Measurements from ENCODE around the gene RPL41. TPM values are rescaled to one million over a fixed set of nuclear protein-coding genes. Genes with fewer than 3 reads are reported as not detected.
A peak's percentile ranks its signal among the peaks of the same experiment; 100 is the strongest.

Gene RPL41
- total and polyA plus RNA-seq, 9 of the 15 experiments (the other 6 are each of a cell fraction or from before 2014, with no cell fraction given) = 3,403 to 11,276 (median 5,604) TPM

DNA sequence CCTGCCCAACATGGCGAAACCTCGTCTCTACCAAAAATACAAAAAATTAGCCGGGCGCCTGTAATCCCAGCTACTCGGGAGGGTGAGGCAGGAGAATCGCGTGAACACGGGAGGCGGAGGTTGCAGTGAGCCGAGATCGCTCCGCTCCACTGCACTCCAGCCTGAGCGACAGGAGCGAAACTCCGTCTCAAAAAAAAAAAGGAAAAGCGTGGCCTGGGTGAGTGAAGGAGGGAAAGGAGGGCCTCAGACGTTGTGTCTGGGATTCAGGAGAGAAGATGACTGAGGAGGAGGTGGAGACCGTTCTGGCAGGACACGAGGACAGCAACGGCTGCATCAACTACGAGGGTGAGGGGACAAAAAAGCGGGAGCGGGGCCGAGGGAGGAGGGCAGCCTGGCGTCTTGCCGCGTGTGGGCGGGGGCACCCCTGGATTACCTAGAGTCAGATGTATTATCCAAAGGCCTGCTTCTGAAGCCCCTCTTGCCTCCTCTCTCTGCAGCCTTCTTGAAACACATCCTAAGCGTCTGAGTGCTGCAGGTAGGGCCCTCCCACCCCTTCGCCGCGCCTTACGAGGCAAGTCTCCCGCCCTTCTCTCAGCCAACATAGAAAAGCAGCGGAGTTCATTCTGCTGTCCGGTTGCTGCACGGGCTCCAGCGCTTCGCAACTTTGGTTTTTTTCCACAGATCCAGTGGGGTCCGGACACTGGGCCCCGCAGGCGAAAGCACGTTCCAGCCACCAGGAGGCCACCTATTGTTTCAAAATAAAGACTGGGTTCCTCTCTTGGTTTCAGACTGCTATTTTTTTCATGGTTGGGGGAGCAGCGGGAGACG is 41.0 kb downstream of the RPL41 start (continued):
- TF ChIP-seq TGIF2 (CRISPR knock-in tag; IDR thresholded peaks at IDR 0.05) = no peak
- TF ChIP-seq, protein P1, sequence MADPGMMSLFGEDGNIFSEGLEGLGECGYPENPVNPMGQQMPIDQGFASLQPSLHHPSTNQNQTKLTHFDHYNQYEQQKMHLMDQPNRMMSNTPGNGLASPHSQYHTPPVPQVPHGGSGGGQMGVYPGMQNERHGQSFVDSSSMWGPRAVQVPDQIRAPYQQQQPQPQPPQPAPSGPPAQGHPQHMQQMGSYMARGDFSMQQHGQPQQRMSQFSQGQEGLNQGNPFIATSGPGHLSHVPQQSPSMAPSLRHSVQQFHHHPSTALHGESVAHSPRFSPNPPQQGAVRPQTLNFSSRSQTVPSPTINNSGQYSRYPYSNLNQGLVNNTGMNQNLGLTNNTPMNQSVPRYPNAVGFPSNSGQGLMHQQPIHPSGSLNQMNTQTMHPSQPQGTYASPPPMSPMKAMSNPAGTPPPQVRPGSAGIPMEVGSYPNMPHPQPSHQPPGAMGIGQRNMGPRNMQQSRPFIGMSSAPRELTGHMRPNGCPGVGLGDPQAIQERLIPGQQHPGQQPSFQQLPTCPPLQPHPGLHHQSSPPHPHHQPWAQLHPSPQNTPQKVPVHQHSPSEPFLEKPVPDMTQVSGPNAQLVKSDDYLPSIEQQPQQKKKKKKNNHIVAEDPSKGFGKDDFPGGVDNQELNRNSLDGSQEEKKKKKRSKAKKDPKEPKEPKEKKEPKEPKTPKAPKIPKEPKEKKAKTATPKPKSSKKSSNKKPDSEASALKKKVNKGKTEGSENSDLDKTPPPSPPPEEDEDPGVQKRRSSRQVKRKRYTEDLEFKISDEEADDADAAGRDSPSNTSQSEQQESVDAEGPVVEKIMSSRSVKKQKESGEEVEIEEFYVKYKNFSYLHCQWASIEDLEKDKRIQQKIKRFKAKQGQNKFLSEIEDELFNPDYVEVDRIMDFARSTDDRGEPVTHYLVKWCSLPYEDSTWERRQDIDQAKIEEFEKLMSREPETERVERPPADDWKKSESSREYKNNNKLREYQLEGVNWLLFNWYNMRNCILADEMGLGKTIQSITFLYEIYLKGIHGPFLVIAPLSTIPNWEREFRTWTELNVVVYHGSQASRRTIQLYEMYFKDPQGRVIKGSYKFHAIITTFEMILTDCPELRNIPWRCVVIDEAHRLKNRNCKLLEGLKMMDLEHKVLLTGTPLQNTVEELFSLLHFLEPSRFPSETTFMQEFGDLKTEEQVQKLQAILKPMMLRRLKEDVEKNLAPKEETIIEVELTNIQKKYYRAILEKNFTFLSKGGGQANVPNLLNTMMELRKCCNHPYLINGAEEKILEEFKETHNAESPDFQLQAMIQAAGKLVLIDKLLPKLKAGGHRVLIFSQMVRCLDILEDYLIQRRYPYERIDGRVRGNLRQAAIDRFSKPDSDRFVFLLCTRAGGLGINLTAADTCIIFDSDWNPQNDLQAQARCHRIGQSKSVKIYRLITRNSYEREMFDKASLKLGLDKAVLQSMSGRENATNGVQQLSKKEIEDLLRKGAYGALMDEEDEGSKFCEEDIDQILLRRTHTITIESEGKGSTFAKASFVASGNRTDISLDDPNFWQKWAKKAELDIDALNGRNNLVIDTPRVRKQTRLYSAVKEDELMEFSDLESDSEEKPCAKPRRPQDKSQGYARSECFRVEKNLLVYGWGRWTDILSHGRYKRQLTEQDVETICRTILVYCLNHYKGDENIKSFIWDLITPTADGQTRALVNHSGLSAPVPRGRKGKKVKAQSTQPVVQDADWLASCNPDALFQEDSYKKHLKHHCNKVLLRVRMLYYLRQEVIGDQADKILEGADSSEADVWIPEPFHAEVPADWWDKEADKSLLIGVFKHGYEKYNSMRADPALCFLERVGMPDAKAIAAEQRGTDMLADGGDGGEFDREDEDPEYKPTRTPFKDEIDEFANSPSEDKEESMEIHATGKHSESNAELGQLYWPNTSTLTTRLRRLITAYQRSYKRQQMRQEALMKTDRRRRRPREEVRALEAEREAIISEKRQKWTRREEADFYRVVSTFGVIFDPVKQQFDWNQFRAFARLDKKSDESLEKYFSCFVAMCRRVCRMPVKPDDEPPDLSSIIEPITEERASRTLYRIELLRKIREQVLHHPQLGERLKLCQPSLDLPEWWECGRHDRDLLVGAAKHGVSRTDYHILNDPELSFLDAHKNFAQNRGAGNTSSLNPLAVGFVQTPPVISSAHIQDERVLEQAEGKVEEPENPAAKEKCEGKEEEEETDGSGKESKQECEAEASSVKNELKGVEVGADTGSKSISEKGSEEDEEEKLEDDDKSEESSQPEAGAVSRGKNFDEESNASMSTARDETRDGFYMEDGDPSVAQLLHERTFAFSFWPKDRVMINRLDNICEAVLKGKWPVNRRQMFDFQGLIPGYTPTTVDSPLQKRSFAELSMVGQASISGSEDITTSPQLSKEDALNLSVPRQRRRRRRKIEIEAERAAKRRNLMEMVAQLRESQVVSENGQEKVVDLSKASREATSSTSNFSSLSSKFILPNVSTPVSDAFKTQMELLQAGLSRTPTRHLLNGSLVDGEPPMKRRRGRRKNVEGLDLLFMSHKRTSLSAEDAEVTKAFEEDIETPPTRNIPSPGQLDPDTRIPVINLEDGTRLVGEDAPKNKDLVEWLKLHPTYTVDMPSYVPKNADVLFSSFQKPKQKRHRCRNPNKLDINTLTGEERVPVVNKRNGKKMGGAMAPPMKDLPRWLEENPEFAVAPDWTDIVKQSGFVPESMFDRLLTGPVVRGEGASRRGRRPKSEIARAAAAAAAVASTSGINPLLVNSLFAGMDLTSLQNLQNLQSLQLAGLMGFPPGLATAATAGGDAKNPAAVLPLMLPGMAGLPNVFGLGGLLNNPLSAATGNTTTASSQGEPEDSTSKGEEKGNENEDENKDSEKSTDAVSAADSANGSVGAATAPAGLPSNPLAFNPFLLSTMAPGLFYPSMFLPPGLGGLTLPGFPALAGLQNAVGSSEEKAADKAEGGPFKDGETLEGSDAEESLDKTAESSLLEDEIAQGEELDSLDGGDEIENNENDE (IDR thresholded peaks at IDR 0.05; ENCODE audit: low read depth, low read length) = peak; percentile 42
- peak in 1 of 2 experiments; percentile 56; a peak in 1 of 4 replicates for TF ChIP-seq FOXA3 (CRISPR knock-in tag; conservative IDR thresholded peaks at IDR 0.05 in 1 of 2, IDR thresholded peaks at IDR 0.05 in 1 of 2)
- no peak; the same call in 1 of the 2 replicates for TF ChIP-seq HCFC1 (IDR thresholded peaks at IDR 0.05; ENCODE audit: low read depth, low read length)
- no peak for TF ChIP-seq ZNF589 (CRISPR knock-in tag; IDR thresholded peaks at IDR 0.05; ENCODE audit: low read depth)
- TF ChIP-seq, protein P2, sequence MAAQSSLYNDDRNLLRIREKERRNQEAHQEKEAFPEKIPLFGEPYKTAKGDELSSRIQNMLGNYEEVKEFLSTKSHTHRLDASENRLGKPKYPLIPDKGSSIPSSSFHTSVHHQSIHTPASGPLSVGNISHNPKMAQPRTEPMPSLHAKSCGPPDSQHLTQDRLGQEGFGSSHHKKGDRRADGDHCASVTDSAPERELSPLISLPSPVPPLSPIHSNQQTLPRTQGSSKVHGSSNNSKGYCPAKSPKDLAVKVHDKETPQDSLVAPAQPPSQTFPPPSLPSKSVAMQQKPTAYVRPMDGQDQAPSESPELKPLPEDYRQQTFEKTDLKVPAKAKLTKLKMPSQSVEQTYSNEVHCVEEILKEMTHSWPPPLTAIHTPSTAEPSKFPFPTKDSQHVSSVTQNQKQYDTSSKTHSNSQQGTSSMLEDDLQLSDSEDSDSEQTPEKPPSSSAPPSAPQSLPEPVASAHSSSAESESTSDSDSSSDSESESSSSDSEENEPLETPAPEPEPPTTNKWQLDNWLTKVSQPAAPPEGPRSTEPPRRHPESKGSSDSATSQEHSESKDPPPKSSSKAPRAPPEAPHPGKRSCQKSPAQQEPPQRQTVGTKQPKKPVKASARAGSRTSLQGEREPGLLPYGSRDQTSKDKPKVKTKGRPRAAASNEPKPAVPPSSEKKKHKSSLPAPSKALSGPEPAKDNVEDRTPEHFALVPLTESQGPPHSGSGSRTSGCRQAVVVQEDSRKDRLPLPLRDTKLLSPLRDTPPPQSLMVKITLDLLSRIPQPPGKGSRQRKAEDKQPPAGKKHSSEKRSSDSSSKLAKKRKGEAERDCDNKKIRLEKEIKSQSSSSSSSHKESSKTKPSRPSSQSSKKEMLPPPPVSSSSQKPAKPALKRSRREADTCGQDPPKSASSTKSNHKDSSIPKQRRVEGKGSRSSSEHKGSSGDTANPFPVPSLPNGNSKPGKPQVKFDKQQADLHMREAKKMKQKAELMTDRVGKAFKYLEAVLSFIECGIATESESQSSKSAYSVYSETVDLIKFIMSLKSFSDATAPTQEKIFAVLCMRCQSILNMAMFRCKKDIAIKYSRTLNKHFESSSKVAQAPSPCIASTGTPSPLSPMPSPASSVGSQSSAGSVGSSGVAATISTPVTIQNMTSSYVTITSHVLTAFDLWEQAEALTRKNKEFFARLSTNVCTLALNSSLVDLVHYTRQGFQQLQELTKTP (IDR thresholded peaks at IDR 0.05; ENCODE audit: low read depth in 1 of 2, partially characterized antibody in 2 of 2) = peak in 1 of 2 experiments; percentile 47
- TF ChIP-seq E2F3 (CRISPR knock-in tag; IDR thresholded peaks at IDR 0.05) = no peak
- TF ChIP-seq, protein P3, sequence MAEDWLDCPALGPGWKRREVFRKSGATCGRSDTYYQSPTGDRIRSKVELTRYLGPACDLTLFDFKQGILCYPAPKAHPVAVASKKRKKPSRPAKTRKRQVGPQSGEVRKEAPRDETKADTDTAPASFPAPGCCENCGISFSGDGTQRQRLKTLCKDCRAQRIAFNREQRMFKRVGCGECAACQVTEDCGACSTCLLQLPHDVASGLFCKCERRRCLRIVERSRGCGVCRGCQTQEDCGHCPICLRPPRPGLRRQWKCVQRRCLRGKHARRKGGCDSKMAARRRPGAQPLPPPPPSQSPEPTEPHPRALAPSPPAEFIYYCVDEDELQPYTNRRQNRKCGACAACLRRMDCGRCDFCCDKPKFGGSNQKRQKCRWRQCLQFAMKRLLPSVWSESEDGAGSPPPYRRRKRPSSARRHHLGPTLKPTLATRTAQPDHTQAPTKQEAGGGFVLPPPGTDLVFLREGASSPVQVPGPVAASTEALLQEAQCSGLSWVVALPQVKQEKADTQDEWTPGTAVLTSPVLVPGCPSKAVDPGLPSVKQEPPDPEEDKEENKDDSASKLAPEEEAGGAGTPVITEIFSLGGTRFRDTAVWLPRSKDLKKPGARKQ (CRISPR knock-in tag; IDR thresholded peaks at IDR 0.05) = peak; percentile 93
- no peak for TF ChIP-seq NCOA6 (IDR thresholded peaks at IDR 0.05)

All from K562 (cell line).